ENCODE measurements around the gene SRPRB. TPM values are rescaled to one million over a fixed set of nuclear protein-coding genes. Genes with fewer than 3 reads are reported as not detected.

Gene SRPRB, protein sequence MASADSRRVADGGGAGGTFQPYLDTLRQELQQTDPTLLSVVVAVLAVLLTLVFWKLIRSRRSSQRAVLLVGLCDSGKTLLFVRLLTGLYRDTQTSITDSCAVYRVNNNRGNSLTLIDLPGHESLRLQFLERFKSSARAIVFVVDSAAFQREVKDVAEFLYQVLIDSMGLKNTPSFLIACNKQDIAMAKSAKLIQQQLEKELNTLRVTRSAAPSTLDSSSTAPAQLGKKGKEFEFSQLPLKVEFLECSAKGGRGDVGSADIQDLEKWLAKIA
- total RNA-seq (10 to 100 TPM in 6 of 7 donors, 1 to 10 TPM in 1; 6.2 to 51.9 (median 35.1) TPM), polyA plus RNA-seq (10 to 100 TPM; 14.0 to 59.7 TPM)
- long read RNA-seq, donor 1, partial matches to known transcripts = 219 of 230 reads
- long read RNA-seq, donor 1, other reads (novel, unspliced or antisense) = 10 of 230 reads
- long read RNA-seq, donor 2, partial matches to known transcripts = 49 of 52 reads
- long read RNA-seq, donor 2, other reads (novel, unspliced or antisense) = 0 of 52 reads
- long read RNA-seq, donor 3, partial matches to known transcripts = 74 of 79 reads
- long read RNA-seq, donor 3, other reads (novel, unspliced or antisense) = 5 of 79 reads

DNA sequence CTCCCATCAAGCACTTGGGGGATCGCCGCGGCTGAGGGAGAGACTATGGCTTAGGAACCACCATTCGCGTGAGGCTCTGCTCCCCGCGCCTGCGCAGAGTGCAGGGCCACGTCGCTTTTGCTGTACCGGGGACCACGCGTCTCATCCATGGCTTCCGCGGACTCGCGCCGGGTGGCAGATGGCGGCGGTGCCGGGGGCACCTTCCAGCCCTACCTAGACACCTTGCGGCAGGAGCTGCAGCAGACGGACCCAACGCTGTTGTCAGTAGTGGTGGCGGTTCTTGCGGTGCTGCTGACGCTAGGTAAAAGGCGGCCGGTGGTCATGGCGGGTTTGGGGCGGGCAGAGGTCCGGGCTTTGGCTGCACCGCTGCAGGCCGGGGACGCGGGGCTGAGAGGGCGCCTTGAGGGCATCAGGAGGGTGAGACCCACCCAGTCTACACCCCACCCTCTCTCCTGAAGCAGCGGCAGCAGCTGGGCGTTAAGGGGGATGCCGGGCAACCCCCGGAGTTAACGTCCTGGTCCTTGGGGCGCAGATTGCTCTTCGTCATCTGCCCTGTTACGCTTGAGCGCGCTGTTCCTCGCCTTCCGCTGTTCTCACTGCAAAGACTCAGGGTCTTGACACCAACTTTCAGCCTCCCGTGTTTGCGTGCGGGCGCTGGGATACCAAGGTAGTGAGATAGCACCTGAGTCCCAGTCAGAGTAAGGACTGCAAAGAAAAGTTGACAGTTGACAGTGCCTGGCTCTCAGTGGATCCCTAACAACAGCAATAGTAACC lies at the start of gene SRPRB:
TSS of gene SRPRB (plus strand) at position 114 of the 774 bp plus-strand sequence. CDS start at position 148, 34 bp downstream.
- intact Hi-C loops (cut with DNase I) = no loop called here
- WGBS, 3 donors = 0% methylated on average over 43 to 53 of the region's 53 CpGs
- Histone ChIP-seq H3K9me3 (no peaks in the 10 kb centered on the region), H3K27me3 (no peaks in the 10 kb centered on the region), H3K27ac (peak within 1 kb of the TSS in 1 of 2 donors; percentile 24), H3K4me1 (ENCODE audit: insufficient read depth) (peaks cover 2% of the 10 kb centered on the region), H3K36me3 (no peaks in the 10 kb centered on the region), H3K4me3 (peak within 1 kb of the TSS; percentile 57)
- peak; percentile 88 to 93 (median 90) for DNase-seq
- TF ChIP-seq POLR2A (IDR thresholded peaks at IDR 0.05) (peak; percentile 42), EP300 (IDR thresholded peaks at IDR 0.05) (no peak)

DNA sequence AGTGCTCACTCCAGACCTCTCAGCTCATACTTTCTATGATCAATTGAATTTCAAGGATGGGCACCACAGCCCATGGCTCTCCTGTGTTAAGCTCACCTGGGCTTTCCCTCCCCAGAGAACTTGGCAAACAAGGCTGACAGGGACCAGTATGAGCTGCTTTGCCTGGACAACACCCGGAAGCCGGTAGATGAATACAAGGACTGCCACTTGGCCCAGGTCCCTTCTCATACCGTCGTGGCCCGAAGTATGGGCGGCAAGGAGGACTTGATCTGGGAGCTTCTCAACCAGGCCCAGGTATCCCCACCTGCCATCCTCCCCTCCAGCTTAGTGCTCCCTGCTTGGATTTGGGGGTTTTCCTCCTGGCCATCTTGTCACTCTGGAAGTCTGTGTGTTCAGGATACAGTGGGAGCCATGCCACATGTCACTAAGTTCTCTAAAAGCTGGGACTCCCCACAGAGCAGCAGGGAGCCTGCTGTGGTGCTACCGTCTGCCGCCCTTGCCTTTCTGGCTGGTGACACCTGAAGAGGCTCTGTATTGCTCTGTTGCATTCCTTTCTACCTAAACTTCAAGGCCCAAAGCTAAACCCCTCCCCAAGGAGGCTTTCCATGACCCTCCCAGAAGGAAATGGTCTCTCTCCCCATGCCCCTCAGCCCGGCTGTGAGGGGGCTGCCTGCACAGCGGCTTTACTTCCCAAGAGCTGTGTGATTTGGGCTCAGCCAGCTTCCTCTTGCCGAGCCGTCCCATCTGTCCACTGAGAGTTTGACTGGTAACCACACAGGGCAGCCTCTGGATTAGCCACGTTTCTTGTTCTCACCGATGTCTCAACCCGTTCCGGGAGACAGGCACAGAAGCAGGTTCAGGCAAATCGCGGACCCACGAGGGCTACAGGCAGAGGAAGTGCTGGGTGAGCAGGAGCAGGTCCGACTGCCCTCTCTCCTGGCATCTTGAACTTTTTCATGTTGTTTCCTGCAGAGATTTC lies 48.6 kb upstream of the SRPRB start:
- Histone ChIP-seq H3K36me3 (no peaks in the 10 kb centered on the region), H3K27me3 (no peaks in the 10 kb centered on the region), H3K9me3 (no peaks in the 10 kb centered on the region), H3K4me3 (no peak overlapping the region), H3K4me1 (ENCODE audit: insufficient read depth) (no peaks in the 10 kb centered on the region), H3K27ac (no peak overlapping the region)
- DNase-seq = no peak
- intact Hi-C loops (cut with DNase I) = no loop called here
- no peak for TF ChIP-seq POLR2A (IDR thresholded peaks at IDR 0.05)
- TF ChIP-seq EP300 (IDR thresholded peaks at IDR 0.05) = no peak
- TF ChIP-seq, protein P1, sequence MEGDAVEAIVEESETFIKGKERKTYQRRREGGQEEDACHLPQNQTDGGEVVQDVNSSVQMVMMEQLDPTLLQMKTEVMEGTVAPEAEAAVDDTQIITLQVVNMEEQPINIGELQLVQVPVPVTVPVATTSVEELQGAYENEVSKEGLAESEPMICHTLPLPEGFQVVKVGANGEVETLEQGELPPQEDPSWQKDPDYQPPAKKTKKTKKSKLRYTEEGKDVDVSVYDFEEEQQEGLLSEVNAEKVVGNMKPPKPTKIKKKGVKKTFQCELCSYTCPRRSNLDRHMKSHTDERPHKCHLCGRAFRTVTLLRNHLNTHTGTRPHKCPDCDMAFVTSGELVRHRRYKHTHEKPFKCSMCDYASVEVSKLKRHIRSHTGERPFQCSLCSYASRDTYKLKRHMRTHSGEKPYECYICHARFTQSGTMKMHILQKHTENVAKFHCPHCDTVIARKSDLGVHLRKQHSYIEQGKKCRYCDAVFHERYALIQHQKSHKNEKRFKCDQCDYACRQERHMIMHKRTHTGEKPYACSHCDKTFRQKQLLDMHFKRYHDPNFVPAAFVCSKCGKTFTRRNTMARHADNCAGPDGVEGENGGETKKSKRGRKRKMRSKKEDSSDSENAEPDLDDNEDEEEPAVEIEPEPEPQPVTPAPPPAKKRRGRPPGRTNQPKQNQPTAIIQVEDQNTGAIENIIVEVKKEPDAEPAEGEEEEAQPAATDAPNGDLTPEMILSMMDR (IDR thresholded peaks at IDR 0.05) = no peak
- WGBS, 3 donors = 73 to 82% (median 74%) methylated on average over 20 of the region's 20 CpGs

DNA sequence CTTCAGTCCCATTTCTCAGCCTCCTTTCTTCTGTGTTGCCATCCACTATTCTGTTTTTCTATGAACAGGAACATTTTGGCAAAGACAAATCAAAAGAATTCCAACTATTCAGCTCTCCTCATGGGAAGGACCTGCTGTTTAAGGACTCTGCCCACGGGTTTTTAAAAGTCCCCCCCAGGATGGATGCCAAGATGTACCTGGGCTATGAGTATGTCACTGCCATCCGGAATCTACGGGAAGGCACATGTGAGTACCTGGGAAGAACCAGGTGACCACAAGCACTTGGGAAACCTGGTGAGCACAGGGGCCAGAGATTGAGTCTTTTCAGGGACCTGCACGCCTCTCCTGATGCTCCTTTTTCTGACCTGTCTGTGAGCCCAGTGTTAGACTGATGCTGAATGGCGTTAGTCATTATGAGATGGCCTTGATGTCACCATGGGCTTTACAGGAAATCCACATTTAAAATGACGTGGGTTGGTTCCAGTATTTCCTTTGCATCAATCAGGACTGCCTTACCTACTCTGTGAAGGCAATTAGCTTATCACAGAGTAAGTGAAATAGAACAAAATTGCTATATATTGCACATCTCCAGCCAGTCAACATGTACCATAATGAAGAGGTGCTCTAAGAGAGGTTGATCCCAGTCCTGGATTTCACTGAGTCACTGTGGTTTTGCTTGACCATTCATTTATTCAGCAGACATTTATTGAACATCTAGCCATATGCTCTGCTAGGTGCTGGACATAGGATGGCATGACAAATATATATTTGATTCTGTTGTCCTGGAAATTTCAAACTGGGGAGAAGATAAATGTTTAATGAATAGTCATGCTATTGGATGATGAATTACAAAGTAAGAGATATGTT lies 47.7 kb upstream of the SRPRB start:
- Histone ChIP-seq H3K36me3 (no peaks in the 10 kb centered on the region), H3K4me1 (ENCODE audit: insufficient read depth) (no peaks in the 10 kb centered on the region), H3K9me3 (no peaks in the 10 kb centered on the region), H3K4me3 (no peak overlapping the region), H3K27me3 (no peaks in the 10 kb centered on the region), H3K27ac (no peak overlapping the region)
- TF ChIP-seq EP300 (IDR thresholded peaks at IDR 0.05) = no peak
- TF ChIP-seq POLR2A (IDR thresholded peaks at IDR 0.05) = no peak
- TF ChIP-seq, protein P1 (IDR thresholded peaks at IDR 0.05) = no peak
- DNase-seq = no peak
- 60 to 69% (median 61%) methylated on average over 6 of the region's 6 CpGs for WGBS, 3 donors
- intact Hi-C loops (cut with DNase I) = no loop called here

DNA sequence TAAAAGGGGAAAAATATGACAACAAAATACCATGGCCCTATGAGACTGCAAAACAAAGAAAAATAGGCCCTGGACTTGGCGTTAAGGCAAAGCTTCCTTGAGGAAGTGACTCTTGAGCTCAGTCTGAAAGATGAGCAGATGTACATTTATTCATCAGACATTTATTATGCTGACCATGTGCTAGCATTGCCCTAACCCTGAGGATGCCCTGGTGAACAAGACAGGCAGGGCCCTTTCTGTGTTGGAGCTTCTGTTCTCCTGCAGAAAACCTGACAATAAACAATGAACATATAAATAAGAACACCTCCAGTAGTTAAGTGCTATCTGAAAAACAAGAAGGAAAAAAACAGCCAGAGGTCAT lies 47.1 kb upstream of the SRPRB start:
- H3K36me3 ChIP-seq = no peaks in the 10 kb centered on the region
- H3K4me1 ChIP-seq (ENCODE audit: insufficient read depth) = no peaks in the 10 kb centered on the region
- TF ChIP-seq EP300 (IDR thresholded peaks at IDR 0.05) = no peak
- TF ChIP-seq, protein P1 (IDR thresholded peaks at IDR 0.05) = no peak
- H3K4me3 ChIP-seq = no peak overlapping the region
- no peaks in the 10 kb centered on the region for H3K9me3 ChIP-seq
- H3K27ac ChIP-seq = no peak overlapping the region
- DNase-seq = no peak
- WGBS, 3 donors = 30 to 56% (median 34%) methylated on average over 1 of the region's 1 CpG
- intact Hi-C loops (cut with DNase I) = no loop called here
- no peaks in the 10 kb centered on the region for H3K27me3 ChIP-seq
